IMR-90 (cell line): ENCODE measurements around the gene ARHGAP12. TPM values are rescaled to one million over a fixed set of nuclear protein-coding genes. Genes with fewer than 3 reads are reported as not detected.

ENCODE experiments used
- ATAC-seq: fragments of 200-7000 bp; cut with Tn5 transposase; 2 replicates; pipeline ENCODE4 v1.9.1; 2020; ENCODE audit warnings: low read depth, mild to moderate bottlenecking, moderate library complexity
- BruUV-seq: library from RNA; stranded (reverse); fragments of 400-500 nt; replicated peaks from 2 replicates; lab custom pipeline; 2021; lab: Mats Ljungman, UMichigan
- CTCF ChIA-PET: fragments of 300-600 bp; formaldehyde crosslinking; extraction: SDS; loops from one replicate; lab custom pipeline; 2021; ENCODE audit warnings: antibody characterized with exemption; lab: Yijun Ruan, JAX
- POLR2A ChIA-PET: fragments of 300-600 bp; sonication (Branson Sonifier 250); formaldehyde crosslinking; loops from one replicate; lab custom pipeline; 2022; ENCODE audit warnings: antibody characterized with exemption; ENCODE audit not compliant: unreplicated experiment; lab: Charles Lee
- DNase-seq: peaks from one replicate; pipeline ENCODE4 v3.0.0; 2013
- H2AFZ ChIP-seq: replicated peaks from 2 replicates; pipeline ENCODE3; 2013; ENCODE audit warnings: low read length, mild to moderate bottlenecking; ENCODE audit not compliant: poor library complexity
- H2AK5ac ChIP-seq: 2 replicates; pipeline ENCODE4 v1.6.1; 2013; ENCODE audit warnings: low read depth, low read length, inconsistent platforms
- H2AK9ac ChIP-seq: replicated peaks from 2 replicates; pipeline ENCODE3; 2013; ENCODE audit warnings: mild to moderate bottlenecking, low read depth, low read length, moderate library complexity; ENCODE audit not compliant: poor library complexity
- H2BK120ac ChIP-seq: 2 replicates; pipeline ENCODE4 v1.6.1; 2013; ENCODE audit warnings: low read depth, low read length, inconsistent platforms
- H2BK15ac ChIP-seq: 3 replicates; pipeline ENCODE4 v1.6.1; 2013; ENCODE audit warnings: low read depth, low read length, inconsistent platforms
- H2BK20ac ChIP-seq: 2 replicates; pipeline ENCODE4 v1.6.1; 2013; ENCODE audit warnings: low read depth, mild to moderate bottlenecking, inconsistent platforms, low read length, moderate library complexity
- H2BK5ac ChIP-seq: 2 replicates; pipeline ENCODE4 v1.6.1; 2013; ENCODE audit warnings: mild to moderate bottlenecking, low read depth, low read length, inconsistent platforms; ENCODE audit not compliant: poor library complexity, severe bottlenecking
- H3K14ac ChIP-seq: replicated peaks from 2 replicates; pipeline ENCODE4 v1.6.1; 2013; ENCODE audit warnings: low read depth, low read length, inconsistent platforms
- H3K18ac ChIP-seq: 2 replicates; pipeline ENCODE4 v1.6.1; 2013; ENCODE audit warnings: low read depth, low read length, control low read depth
- H3K23ac ChIP-seq: 2 replicates; pipeline ENCODE4 v1.6.1; 2013; ENCODE audit warnings: low read depth, low read length, inconsistent platforms
- H3K27ac ChIP-seq: 2 replicates; pipeline ENCODE4 v1.5.1; 2013; ENCODE audit warnings: mild to moderate bottlenecking, control low read depth, low read length; ENCODE audit not compliant: insufficient read depth
- H3K27me3 ChIP-seq: 2 replicates; pipeline ENCODE4 v1.6.1; 2013; ENCODE audit warnings: low read length; ENCODE audit not compliant: control insufficient read depth, insufficient read depth
- H3K36me3 ChIP-seq: 2 replicates; pipeline ENCODE4 v1.6.1; 2013; ENCODE audit warnings: low read length, mixed read lengths; ENCODE audit not compliant: control insufficient read depth, insufficient read depth
- H3K4ac ChIP-seq: 2 replicates; pipeline ENCODE4 v1.6.1; 2013; ENCODE audit warnings: low read depth, low read length, inconsistent platforms
- H3K4me1 ChIP-seq: 2 replicates; pipeline ENCODE4 v1.6.1; 2013; ENCODE audit warnings: low read length, mixed read lengths; ENCODE audit not compliant: control insufficient read depth, insufficient read depth
- H3K4me2 ChIP-seq: 2 replicates; pipeline ENCODE4 v1.6.1; 2013; ENCODE audit warnings: low read depth, mild to moderate bottlenecking, control low read depth, low read length, moderate library complexity
- H3K4me3 ChIP-seq: 2 replicates; pipeline ENCODE4 v1.5.1; 2013; ENCODE audit warnings: low read depth, mild to moderate bottlenecking, control low read depth, low read length, moderate library complexity; ENCODE audit not compliant: insufficient read depth
- H3K56ac ChIP-seq: 2 replicates; pipeline ENCODE4 v1.6.1; 2013; ENCODE audit warnings: low read length, inconsistent platforms; ENCODE audit not compliant: insufficient read depth; ENCODE audit errors: extremely low read depth
- H3K79me1 ChIP-seq, 2 experiments: 2 replicates each; pipeline ENCODE4 v1.6.1; 2013; ENCODE audit warnings: low read length in 2 of 2, inconsistent platforms in 1 of 2, low read depth in 1 of 2
- H3K9ac ChIP-seq: 2 replicates; pipeline ENCODE4 v1.6.1; 2013; ENCODE audit warnings: low read depth, low read length, control low read depth
- H3K9me1 ChIP-seq: 2 replicates; pipeline ENCODE4 v1.6.1; 2013; ENCODE audit warnings: low read length, inconsistent platforms; ENCODE audit not compliant: insufficient read depth
- H3K9me3 ChIP-seq: 2 replicates; pipeline ENCODE4 v1.6.1; 2013; ENCODE audit warnings: low read length; ENCODE audit not compliant: control insufficient read depth, insufficient read depth
- H4K20me1 ChIP-seq: 2 replicates; pipeline ENCODE4 v1.6.1; 2013; ENCODE audit warnings: low read length, inconsistent platforms; ENCODE audit not compliant: insufficient read depth
- H4K5ac ChIP-seq: 2 replicates; pipeline ENCODE4 v1.6.1; 2013; ENCODE audit warnings: mild to moderate bottlenecking, low read depth, low read length, control low read depth
- H4K8ac ChIP-seq, 2 experiments: 2 replicates each; pipeline ENCODE4 v1.6.1; 2013; ENCODE audit warnings: low read depth in 2 of 2, low read length in 2 of 2, control low read depth in 1 of 2, inconsistent platforms in 1 of 2
- H4K91ac ChIP-seq: 2 replicates; pipeline ENCODE4 v1.6.1; 2013; ENCODE audit warnings: low read depth, low read length, inconsistent platforms; ENCODE audit not compliant: insufficient read depth
- BHLHE40 ChIP-seq: fragments of 150-350 bp; IDR thresholded peaks from 2 replicates; pipeline ENCODE4 v1.6.1; 2016; ENCODE audit warnings: mild to moderate bottlenecking, low read depth, low read length
- CEBPB ChIP-seq: IDR thresholded peaks from 2 replicates; pipeline ENCODE4 v1.6.1; 2012; ENCODE audit warnings: low read depth, low read length, improper control_type of control experiment
- CHD1 ChIP-seq: IDR thresholded peaks from 2 replicates; pipeline ENCODE4 v1.6.1; 2012; ENCODE audit warnings: low read depth, low read length, improper control_type of control experiment
- CTCF ChIP-seq: conservative IDR thresholded peaks from 2 replicates; pipeline ENCODE4 v1.5.1; 2012; ENCODE audit warnings: mild to moderate bottlenecking, low read depth, low read length, improper control_type of control experiment
- ELK1 ChIP-seq: fragments of 150-350 bp; IDR thresholded peaks from 2 replicates; pipeline ENCODE4 v1.6.1; 2016; ENCODE audit warnings: low read depth, mild to moderate bottlenecking, low read length, moderate library complexity, borderline replicate concordance
- MAFK ChIP-seq: IDR thresholded peaks from 2 replicates; pipeline ENCODE4 v1.6.1; 2012; ENCODE audit warnings: low read depth, low read length, improper control_type of control experiment
- MAZ ChIP-seq: IDR thresholded peaks from 2 replicates; pipeline ENCODE4 v1.6.1; 2012; ENCODE audit warnings: low read depth, mild to moderate bottlenecking, low read length, improper control_type of control experiment, moderate library complexity, borderline replicate concordance
- NFE2L2 ChIP-seq: fragments of 150-350 bp; IDR thresholded peaks from 2 replicates; pipeline ENCODE4 v1.6.1; 2016; ENCODE audit warnings: low read depth, mild to moderate bottlenecking, low read length
- POLR2A ChIP-seq: IDR thresholded peaks from 2 replicates; pipeline ENCODE4 v1.6.1; 2012; ENCODE audit warnings: mild to moderate bottlenecking, low read depth, low read length
- RAD21 ChIP-seq: IDR thresholded peaks from 2 replicates; pipeline ENCODE4 v1.6.1; 2012; ENCODE audit warnings: low read length, improper control_type of control experiment
- RCOR1 ChIP-seq: IDR thresholded peaks from 2 replicates; pipeline ENCODE4 v1.6.1; 2012; ENCODE audit warnings: mild to moderate bottlenecking, low read length, improper control_type of control experiment; ENCODE audit not compliant: insufficient replicate concordance
- RFX5 ChIP-seq: IDR thresholded peaks from 2 replicates; pipeline ENCODE4 v1.8.0; 2012; ENCODE audit warnings: low read depth, mild to moderate bottlenecking, low read length, moderate library complexity
- SMC3 ChIP-seq: fragments of 150-350 bp; IDR thresholded peaks from 2 replicates; pipeline ENCODE4 v1.6.1; 2016; ENCODE audit warnings: low read depth, mild to moderate bottlenecking, antibody characterized with exemption, low read length, moderate library complexity
- USF2 ChIP-seq: fragments of 150-350 bp; IDR thresholded peaks from 2 replicates; pipeline ENCODE4 v1.6.1; 2017; ENCODE audit warnings: mild to moderate bottlenecking, antibody characterized with exemption, low read length, low read depth
- WGBS, 2 experiments: methylation state at CpG; one replicate each; pipeline versions ENCODE4 v1.1.5 to v1.1.7; 2013; ENCODE audit warnings: missing lambda C conversion rate in 2 of 2; ENCODE audit not compliant: insufficient read length in 1 of 2; ENCODE audit errors: extremely low coverage in 2 of 2; 5-methylcytosine and 5-hydroxymethylcytosine counted together
- dilution Hi-C: fragments of 300-500 bp; cut with HindIII; formaldehyde crosslinking; loops from one replicate; pipeline ENCODE4 v1.14.3; 2018; ENCODE audit warnings: low sequenced_read_pairs; ENCODE audit not compliant: unreplicated experiment
- in situ Hi-C: fragments of 300-500 bp; cut with MboI; formaldehyde crosslinking; loops from 3 replicates; pipeline ENCODE4 v1.14.3; 2019; ENCODE audit warnings: low sequenced_read_pairs, inconsistent platforms, mixed read lengths
- intact Hi-C: fragments of 100-400 bp; cut with micrococcal nuclease; formaldehyde crosslinking; loops from 2 replicates; pipeline ENCODE4 v1.10.0; 2022
- polyA plus RNA-seq, 3 experiments: library from polyadenylated mRNA; depleted of rRNA; stranded (reverse); fragments of >200 nt; gene quantifications; 2 replicates each; pipeline ENCODE4 v1.2.3, GENCODE V29; 2012; ENCODE audit warnings: low replicate concordance in 1 of 3
- total RNA-seq: library from RNA; depleted of rRNA; stranded (reverse); fragments of >200 nt; gene quantifications from 2 replicates; pipeline ENCODE4 v1.2.3, GENCODE V29; 2012

Gene ARHGAP12
- total and polyA plus RNA-seq, 2 of the 4 experiments (the other 2 are of a cell fraction) = 9.0 to 28.5 TPM

- peak overlapping the region in 1 of 2 experiments; percentile 77; a peak in 2 of 4 replicates for H4K8ac ChIP-seq
- H3K36me3 ChIP-seq = no peaks in the 10 kb centered on the region
- H3K23ac ChIP-seq = no peak overlapping the region
- peak; percentile 95 for DNase-seq
- peak overlapping the region; percentile 53; the same call in 1 of the 2 replicates for H2BK120ac ChIP-seq
- dilution Hi-C loops = no loop called here
- ChIA-PET POLR2A (no interaction called here), CTCF (interaction anchor here (0.7 kb wide), 1 partner anchor 1260 kb away, joined by 6 read pairs; no protein-coding TSS in a partner anchor)
- no peak overlapping the region for H4K5ac ChIP-seq
- ATAC-seq = peak; percentile 89
- H2BK5ac ChIP-seq = peak overlapping the region; percentile 59
- H4K20me1 ChIP-seq = no peaks in the 10 kb centered on the region
- 0 out of 2 replicates have a peak overlapping the region, but pooled peaks have one; percentile 57 for H2BK20ac ChIP-seq
- H2BK15ac ChIP-seq = no peak overlapping the region; the same call in 2 of the 3 replicates
- H3K56ac ChIP-seq = no peak overlapping the region
- H3K9ac ChIP-seq = no peak overlapping the region
- no peak overlapping the region for H3K4me3 ChIP-seq
- no peak overlapping the region for H4K91ac ChIP-seq
- peaks cover 8% of the 10 kb centered on the region for H3K9me1 ChIP-seq
- H3K27me3 ChIP-seq = no peaks in the 10 kb centered on the region
- H3K14ac ChIP-seq = peak overlapping the region; percentile 54; the same call in 1 of the 2 replicates
- no peak overlapping the region for H2AK9ac ChIP-seq
- no peak overlapping the region for H3K27ac ChIP-seq
- H2AFZ ChIP-seq = no peak overlapping the region
- intact Hi-C loops = no loop called here
- H3K4ac ChIP-seq = 0 out of 2 replicates have a peak overlapping the region, but pooled peaks have one; percentile 1
- H3K18ac ChIP-seq = peak overlapping the region; percentile 27; the same call in 1 of the 2 replicates
- peaks cover 7% of the 10 kb centered on the region for H3K4me1 ChIP-seq
- 0% methylated on average over 1 of the region's 7 CpGs; no CpG with 5 or more reads in 1 of the 2 experiments for WGBS, 2 experiments
- BruUV-seq = no TSS peak
- no peaks in the 10 kb centered on the region for H3K9me3 ChIP-seq
- H3K79me1 ChIP-seq = no peaks in the 10 kb centered on the region; a peak in 1 of 4 replicates
- in situ Hi-C loops = no loop called here
- H2AK5ac ChIP-seq = no peak overlapping the region
- H3K4me2 ChIP-seq = peak overlapping the region; percentile 47
- TF ChIP-seq BHLHE40 (peak; percentile 99), USF2 (no peak), POLR2A (no peak), CHD1 (no peak), MAFK (no peak), CTCF (peak; percentile 53), ELK1 (no peak), CEBPB (peak; percentile 88), NFE2L2 (no peak), RAD21 (peak; percentile 65), MAZ (no peak), SMC3 (peak; percentile 58), RFX5 (no peak), RCOR1 (peak; percentile 93)
These were observed 18.7 kb upstream of the ARHGAP12 start for GRCh38 chr10:31947144-31947926.
